Neuronal stem cell (in vitro differentiated cells): ENCODE results near the gene KRT28.
"Not testable (repeated sequence)": the region's sequence is repeated elsewhere in the genome, so short reads cannot be mapped to it uniquely, and the experiment has no call there.

ENCODE experiments used
- DNase-seq: peaks from one replicate; pipeline ENCODE4 v3.0.0-alpha.2; 2013; ENCODE audit warnings: low spot score
- H2AFZ ChIP-seq: one replicate; pipeline ENCODE4 v1.6.1; 2013; ENCODE audit warnings: mild to moderate bottlenecking, low read length, inconsistent platforms
- H2AK5ac ChIP-seq: 2 replicates; pipeline ENCODE4 v1.6.1; 2013; ENCODE audit warnings: low read depth, mild to moderate bottlenecking, inconsistent platforms, low read length, moderate library complexity, mixed read lengths
- H2BK120ac ChIP-seq: 2 replicates; pipeline ENCODE4 v1.6.1; 2013; ENCODE audit warnings: low read depth, mild to moderate bottlenecking, inconsistent platforms, low read length, moderate library complexity, mixed read lengths
- H2BK12ac ChIP-seq: one replicate; pipeline ENCODE4 v1.6.1; 2013; ENCODE audit warnings: low read length, inconsistent platforms
- H2BK15ac ChIP-seq: 2 replicates; pipeline ENCODE4 v1.6.1; 2013; ENCODE audit warnings: mild to moderate bottlenecking, low read length, inconsistent platforms, mixed read lengths
- H2BK5ac ChIP-seq: one replicate; pipeline ENCODE4 v1.6.1; 2013; ENCODE audit warnings: inconsistent platforms, mild to moderate bottlenecking, low read length, moderate library complexity
- H3K14ac ChIP-seq: one replicate; pipeline ENCODE4 v1.6.1; 2013; ENCODE audit warnings: low read length, inconsistent platforms
- H3K18ac ChIP-seq: 2 replicates; pipeline ENCODE4 v1.6.1; 2013; ENCODE audit warnings: low read length, inconsistent platforms
- H3K23ac ChIP-seq: 2 replicates; pipeline ENCODE4 v1.6.1; 2013; ENCODE audit warnings: low read depth, mild to moderate bottlenecking, mixed read lengths, low read length, inconsistent platforms; ENCODE audit not compliant: poor library complexity
- H3K27ac ChIP-seq: replicated peaks from 3 replicates; pipeline ENCODE4 v1.5.1; 2013; ENCODE audit warnings: low read length, inconsistent platforms
- H3K27me3 ChIP-seq, 3 experiments: 2 replicates each; pipeline ENCODE4 v1.6.1; 2013; ENCODE audit warnings: low read length in 3 of 3, mild to moderate bottlenecking in 2 of 3, inconsistent platforms in 1 of 3, low read depth in 1 of 3, mixed read lengths in 1 of 3, moderate library complexity in 1 of 3; ENCODE audit not compliant: control insufficient read depth in 3 of 3, insufficient read depth in 3 of 3
- H3K36me3 ChIP-seq, 2 donors: replicated peaks in 1 of 2; 2 replicates each; pipeline ENCODE4 v1.6.1; 2013; ENCODE audit warnings: low read length in 2 of 2; ENCODE audit not compliant: control insufficient read depth in 2 of 2, insufficient read depth in 2 of 2
- H3K4ac ChIP-seq: 2 replicates; pipeline ENCODE4 v1.6.1; 2013; ENCODE audit warnings: inconsistent platforms, mild to moderate bottlenecking, low read length, moderate library complexity
- H3K4me1 ChIP-seq, 2 donors: 1 replicate in 1 of 2; 2 replicates in 1 of 2; pipeline ENCODE4 v1.6.1; 2013; ENCODE audit warnings: low read length in 2 of 2, low read depth in 1 of 2; ENCODE audit not compliant: control insufficient read depth in 2 of 2, insufficient read depth in 1 of 2
- H3K4me2 ChIP-seq: one replicate; pipeline ENCODE4 v1.6.1; 2013; ENCODE audit warnings: mild to moderate bottlenecking, low read length, inconsistent platforms; ENCODE audit not compliant: insufficient read depth, poor library complexity, severe bottlenecking
- H3K4me3 ChIP-seq, 2 donors: 2 replicates each; pipeline ENCODE4 v1.5.1; 2013; ENCODE audit warnings: low read length in 2 of 2, mild to moderate bottlenecking in 2 of 2, inconsistent platforms in 1 of 2, moderate library complexity in 1 of 2
- H3K79me1 ChIP-seq: one replicate; pipeline ENCODE4 v1.6.1; 2013; ENCODE audit warnings: low read depth, mild to moderate bottlenecking, inconsistent platforms, low read length, moderate library complexity
- H3K9ac ChIP-seq: one replicate; pipeline ENCODE4 v1.6.1; 2013; ENCODE audit warnings: mild to moderate bottlenecking, low read depth, low read length, inconsistent platforms; ENCODE audit not compliant: poor library complexity
- H3K9me3 ChIP-seq, 2 donors: replicated peaks in 1 of 2; 2 replicates each; pipeline versions ENCODE3 to v1.6.1; 2013; ENCODE audit warnings: low read length in 2 of 2, mild to moderate bottlenecking in 2 of 2, inconsistent platforms in 1 of 2, low read depth in 1 of 2, mixed read lengths in 1 of 2, moderate library complexity in 1 of 2; ENCODE audit not compliant: control insufficient read depth in 2 of 2, insufficient read depth in 1 of 2
- H4K8ac ChIP-seq: one replicate; pipeline ENCODE4 v1.6.1; 2013; ENCODE audit warnings: low read depth, mild to moderate bottlenecking, inconsistent platforms, low read length, moderate library complexity
- H4K91ac ChIP-seq: one replicate; pipeline ENCODE4 v1.6.1; 2013; ENCODE audit warnings: low read length, low read depth, mild to moderate bottlenecking, inconsistent platforms; ENCODE audit not compliant: poor library complexity
- WGBS, 2 donors: extraction: QIAGEN DNeasy Blood & Tissue Kit; methylation state at CpG; one replicate each; pipeline ENCODE4 v1.1.7; 2013; ENCODE audit warnings: missing lambda C conversion rate in 2 of 2, mixed read lengths in 1 of 2; ENCODE audit not compliant: insufficient read length in 2 of 2, insufficient replicate concordance in 1 of 2; ENCODE audit errors: extremely low coverage in 2 of 2; 5-methylcytosine and 5-hydroxymethylcytosine counted together

The KRT28 gene

DNA sequence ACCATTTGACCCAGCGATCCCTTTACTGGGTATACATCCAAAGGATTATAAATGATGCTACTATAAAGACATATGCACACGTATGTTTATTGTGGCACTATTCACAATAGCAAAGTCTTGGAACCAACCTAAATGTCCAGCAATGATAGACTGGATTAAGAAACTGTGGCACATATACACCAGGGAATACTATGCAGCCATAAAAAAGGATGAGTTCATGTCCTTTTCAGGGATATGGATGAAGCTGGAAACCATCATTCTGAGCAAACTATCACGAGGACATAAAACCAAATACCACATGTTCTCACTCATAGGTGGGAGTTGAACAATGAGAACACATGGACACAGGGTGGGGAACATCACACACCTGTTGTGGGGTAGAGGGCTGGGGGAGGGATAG is 14.9 kb upstream of the KRT28 start:
- no CpG with 5 or more reads among the region's 3 CpGs for WGBS, 2 donors
- H2BK12ac ChIP-seq, DNase-seq, H2BK5ac ChIP-seq, H3K27ac ChIP-seq, H3K23ac ChIP-seq, H2BK15ac ChIP-seq, H3K4me3 ChIP-seq, H3K79me1 ChIP-seq, H3K18ac ChIP-seq, H3K9ac ChIP-seq, H4K91ac ChIP-seq, H3K4me1 ChIP-seq, H3K4ac ChIP-seq, H2AK5ac ChIP-seq, H3K14ac ChIP-seq, H3K9me3 ChIP-seq, H4K8ac ChIP-seq, H2BK120ac ChIP-seq, H2AFZ ChIP-seq, H3K4me2 ChIP-seq, H3K27me3 ChIP-seq: not testable (repeated sequence)
- H3K36me3 ChIP-seq: peaks cover 4 to 14% of the 10 kb centered on the region in 2 donors

DNA sequence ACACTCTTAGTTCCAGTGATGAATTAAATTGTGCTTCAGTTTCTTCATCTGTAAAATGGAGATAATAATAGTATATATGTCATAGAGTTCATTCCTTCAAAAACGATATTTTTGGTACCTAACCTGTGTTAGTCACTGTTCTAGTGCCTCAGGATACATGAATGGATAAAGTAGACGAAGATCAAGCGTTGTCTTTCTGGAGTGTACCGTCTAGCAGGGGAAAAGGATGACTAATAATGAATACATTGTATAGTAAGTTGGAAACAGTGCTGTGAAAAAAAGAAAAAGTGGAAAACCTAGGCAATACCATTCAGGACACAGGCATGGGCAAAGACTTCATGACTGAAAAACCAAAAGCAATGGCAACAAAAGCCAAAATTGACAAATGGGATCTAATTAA is 14.0 kb upstream of the KRT28 start:
- Histone ChIP-seq H3K9ac (no peak overlapping the region), H2BK12ac (no peak overlapping the region), H2AK5ac (no peak overlapping the region), H3K23ac (no peak overlapping the region), H4K91ac (no peak overlapping the region), H3K27me3 (peaks cover 0 to 7% (median 2%) of the 10 kb centered on the region in 3 experiments), H2BK15ac (no peak overlapping the region), H4K8ac (no peak overlapping the region), H3K18ac (no peak overlapping the region), H2BK5ac (no peak overlapping the region), H3K9me3 (no peaks in the 10 kb centered on the region), H3K4ac (no peak overlapping the region), H3K4me1 (no peaks in the 10 kb centered on the region), H3K4me2 (no peak overlapping the region), H3K79me1 (no peaks in the 10 kb centered on the region), H3K36me3 (peaks cover 4 to 14% of the 10 kb centered on the region in 2 donors), H3K14ac (no peak overlapping the region), H2AFZ (no peak overlapping the region), H2BK120ac (no peak overlapping the region), H3K27ac (no peak overlapping the region), H3K4me3 (no peak overlapping the region)
- no peak for DNase-seq
- WGBS, 2 donors: no CpG with 5 or more reads among the region's 4 CpGs

DNA sequence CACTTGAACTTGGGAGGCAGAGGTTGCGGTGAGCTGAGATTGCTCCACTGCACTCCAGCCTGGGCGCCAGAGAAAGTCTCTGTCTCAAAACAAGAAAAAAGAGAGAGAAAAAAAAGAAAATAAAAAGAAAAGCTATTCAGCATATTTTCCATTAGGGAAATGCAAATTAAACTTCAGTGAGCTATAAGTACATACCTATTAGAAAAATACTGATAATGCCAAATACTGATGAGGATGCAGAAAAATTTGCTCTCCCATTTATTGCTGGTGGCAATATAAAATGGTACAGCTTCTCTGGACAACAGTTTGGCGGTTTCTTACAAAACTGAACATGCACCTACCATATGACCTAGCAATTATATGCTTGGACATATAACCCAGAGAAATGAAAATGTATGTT is 12.9 kb upstream of the KRT28 start:
- Histone ChIP-seq H2BK15ac (no peak overlapping the region), H3K4me2 (no peak overlapping the region), H3K4ac (no peak overlapping the region), H4K8ac (no peak overlapping the region), H3K9ac (no peak overlapping the region), H2BK5ac (no peak overlapping the region), H2AFZ (no peak overlapping the region), H3K23ac (no peak overlapping the region), H4K91ac (no peak overlapping the region), H3K27ac (no peak overlapping the region), H3K36me3 (peaks cover 4 to 12% of the 10 kb centered on the region in 2 donors), H3K27me3 (peaks cover 0 to 15% (median 2%) of the 10 kb centered on the region in 3 experiments), H2BK120ac (no peak overlapping the region), H2AK5ac (no peak overlapping the region), H3K14ac (no peak overlapping the region), H3K4me3 (no peak overlapping the region), H3K4me1 (no peaks in the 10 kb centered on the region), H3K9me3 (no peaks in the 10 kb centered on the region), H2BK12ac (no peak overlapping the region), H3K18ac (no peak overlapping the region), H3K79me1 (no peaks in the 10 kb centered on the region)
- no CpG with 5 or more reads among the region's 3 CpGs for WGBS, 2 donors
- no peak for DNase-seq

DNA sequence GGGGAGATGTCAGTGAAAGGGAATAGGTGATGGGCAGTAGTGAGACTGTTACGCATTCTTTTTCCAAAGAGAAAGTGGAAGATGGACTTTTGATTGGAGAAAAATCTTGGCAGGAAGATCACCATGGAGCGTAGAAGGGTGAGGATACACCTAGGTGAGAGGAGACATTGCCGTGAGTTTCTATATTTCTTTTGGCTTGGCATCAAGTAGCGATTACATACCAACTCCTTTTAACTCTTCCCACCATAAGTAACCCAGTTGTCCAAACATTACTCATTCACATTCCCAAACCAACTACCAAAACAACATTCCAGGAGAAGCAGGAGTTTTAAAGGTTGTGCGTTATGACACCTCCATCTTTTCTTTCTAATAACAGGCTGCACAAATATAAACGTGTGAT is 10.7 kb upstream of the KRT28 start:
- Histone ChIP-seq H2BK5ac (no peak overlapping the region), H3K4me1 (no peaks in the 10 kb centered on the region), H3K4me2 (no peak overlapping the region), H3K14ac (no peak overlapping the region), H3K27me3 (peaks cover 0 to 35% (median 2%) of the 10 kb centered on the region in 3 experiments), H3K9me3 (no peaks in the 10 kb centered on the region), H3K4ac (no peak overlapping the region), H3K23ac (no peak overlapping the region), H3K4me3 (no peak overlapping the region), H3K79me1 (no peaks in the 10 kb centered on the region), H2AK5ac (no peak overlapping the region), H2AFZ (no peak overlapping the region), H3K18ac (no peak overlapping the region), H4K91ac (no peak overlapping the region), H3K36me3 (no peaks in the 10 kb centered on the region), H2BK120ac (no peak overlapping the region), H3K9ac (no peak overlapping the region), H3K27ac (no peak overlapping the region), H2BK15ac (no peak overlapping the region), H2BK12ac (no peak overlapping the region), H4K8ac (no peak overlapping the region)
- DNase-seq: no peak
- no CpG with 5 or more reads among the region's 6 CpGs for WGBS, 2 donors
